Fibroblast of skin of left quadriceps (primary cell): ENCODE measurements around the gene NTSR1.

ENCODE experiments used
- DNase-seq, 2 experiments: peaks; one replicate each; pipeline ENCODE4 v3.0.0-alpha.2; 2013; ENCODE audit warnings: low read depth in 2 of 2

Gene NTSR1

GRCh38 chr20:62707921-62708521 lies 615 bp upstream of the NTSR1 start:
- DNase-seq = no peak

GRCh38 chr20:62709537-62709905 lies 885 bp downstream of the NTSR1 start:
- no peak for DNase-seq

GRCh38 chr20:62710221-62710885 lies 1.7 kb downstream of the NTSR1 start:
- no peak for DNase-seq

- no peak for DNase-seq
These were observed 2.5 kb downstream of the NTSR1 start for GRCh38 chr20:62710886-62711702.

DNA sequence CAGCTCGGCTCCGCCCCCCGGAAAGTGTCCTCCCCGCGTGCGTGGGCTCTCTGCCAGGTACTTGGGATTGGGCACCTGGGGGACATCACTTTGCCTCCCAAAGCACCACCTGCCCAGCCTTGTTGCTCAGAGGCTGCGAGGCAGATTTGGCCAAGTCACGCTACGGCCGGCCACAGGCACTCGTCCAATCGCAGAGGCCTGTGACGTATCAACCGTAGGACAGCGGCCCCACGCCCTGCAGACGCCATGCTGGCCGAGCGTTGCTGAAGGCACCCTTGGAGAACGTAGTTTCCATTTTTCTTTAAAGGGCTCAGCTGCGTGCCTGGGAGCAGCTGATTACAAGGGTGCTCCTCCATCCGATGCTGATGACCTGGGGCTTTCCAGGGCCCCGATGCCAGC lies 3.1 kb downstream of the NTSR1 start:
- DNase-seq = no peak

DNA sequence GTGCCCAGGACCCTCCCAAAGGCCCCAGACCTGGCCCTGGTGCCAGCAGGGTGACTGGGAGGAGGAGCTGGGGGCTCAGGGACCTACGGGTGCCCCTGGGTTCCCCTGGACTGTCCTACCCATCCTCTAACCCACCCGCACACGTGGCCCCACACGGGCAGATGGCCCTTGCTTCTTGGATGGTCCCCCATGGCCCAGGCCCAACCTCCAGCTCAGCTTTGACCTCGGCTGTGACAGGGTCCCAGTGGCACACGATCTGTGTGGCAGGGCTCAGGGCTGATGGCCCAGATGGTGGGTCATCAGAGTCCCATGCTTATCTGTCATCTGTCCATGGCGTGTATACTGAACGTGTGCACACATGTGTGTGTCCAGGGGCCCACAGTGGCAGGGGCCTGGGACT lies 4.0 kb downstream of the NTSR1 start:
- no peak for DNase-seq

GRCh38 chr20:62714006-62714405 lies 5.4 kb downstream of the NTSR1 start:
- DNase-seq = no peak

- no peak for DNase-seq
These were observed 6.2 kb downstream of the NTSR1 start for GRCh38 chr20:62714799-62715198.

- no peak for DNase-seq
These were observed 6.6 kb downstream of the NTSR1 start for GRCh38 chr20:62715201-62715600.

GRCh38 chr20:62716198-62716940 lies 7.7 kb downstream of the NTSR1 start:
- DNase-seq = no peak

DNA sequence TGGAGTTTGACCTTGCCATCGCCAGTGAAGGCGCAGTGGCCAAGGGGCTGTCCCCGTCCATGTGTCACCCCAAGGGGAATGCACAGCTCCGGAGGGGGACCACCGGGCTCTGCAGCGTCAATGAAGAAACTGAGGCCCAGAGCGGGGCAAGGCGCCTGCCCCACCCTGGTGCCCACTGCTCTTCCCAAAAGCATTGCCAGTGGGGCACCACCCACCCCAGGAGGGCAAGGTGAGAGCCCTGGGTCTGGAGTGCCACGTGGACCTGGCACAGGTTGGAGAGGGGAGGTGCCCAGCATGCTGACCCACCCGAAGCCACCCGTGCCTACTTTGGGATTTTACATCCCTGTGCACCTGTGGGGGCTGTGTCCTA lies 8.3 kb downstream of the NTSR1 start:
- no peak for DNase-seq

DNA sequence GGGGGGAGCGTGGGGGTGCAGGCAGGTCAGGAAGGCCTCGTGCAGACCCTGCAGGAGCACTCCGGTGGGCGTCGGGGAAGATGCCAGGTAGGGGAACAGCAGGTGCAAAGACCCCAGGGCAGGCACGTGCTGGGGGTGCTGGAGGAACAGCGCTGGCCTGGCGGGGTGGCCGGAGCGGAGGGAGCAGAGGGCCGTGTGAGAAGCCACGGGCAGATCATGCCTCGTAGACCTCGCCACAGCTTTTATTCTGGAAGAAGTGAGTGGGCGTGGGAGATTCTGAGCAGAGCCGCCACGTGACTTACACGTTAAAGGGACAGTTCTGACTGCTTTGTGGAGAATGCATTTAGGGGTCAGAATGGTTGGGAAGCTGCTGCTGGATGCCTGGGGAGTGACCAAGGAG lies 9.3 kb downstream of the NTSR1 start:
- DNase-seq = no peak

DNA sequence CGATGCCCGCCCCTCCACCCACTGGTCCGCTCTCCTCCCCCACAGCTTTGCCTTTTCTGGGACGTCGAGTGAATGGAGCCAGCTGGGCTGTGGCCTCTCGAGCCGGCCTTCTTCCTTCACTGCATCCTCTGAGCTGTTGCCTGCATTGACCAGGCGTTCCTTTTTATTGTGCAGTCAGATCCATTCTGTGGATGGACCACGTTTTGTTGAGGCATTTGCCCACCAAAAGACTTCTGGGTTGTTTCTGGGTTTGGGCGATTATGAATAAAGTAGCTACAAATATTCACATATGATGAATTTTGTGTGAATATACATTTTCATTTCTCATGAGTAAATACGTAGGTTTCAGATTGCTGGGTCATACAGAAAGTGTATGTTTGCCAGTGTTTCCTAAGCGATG lies 9.9 kb downstream of the NTSR1 start:
- no peak for DNase-seq

DNA sequence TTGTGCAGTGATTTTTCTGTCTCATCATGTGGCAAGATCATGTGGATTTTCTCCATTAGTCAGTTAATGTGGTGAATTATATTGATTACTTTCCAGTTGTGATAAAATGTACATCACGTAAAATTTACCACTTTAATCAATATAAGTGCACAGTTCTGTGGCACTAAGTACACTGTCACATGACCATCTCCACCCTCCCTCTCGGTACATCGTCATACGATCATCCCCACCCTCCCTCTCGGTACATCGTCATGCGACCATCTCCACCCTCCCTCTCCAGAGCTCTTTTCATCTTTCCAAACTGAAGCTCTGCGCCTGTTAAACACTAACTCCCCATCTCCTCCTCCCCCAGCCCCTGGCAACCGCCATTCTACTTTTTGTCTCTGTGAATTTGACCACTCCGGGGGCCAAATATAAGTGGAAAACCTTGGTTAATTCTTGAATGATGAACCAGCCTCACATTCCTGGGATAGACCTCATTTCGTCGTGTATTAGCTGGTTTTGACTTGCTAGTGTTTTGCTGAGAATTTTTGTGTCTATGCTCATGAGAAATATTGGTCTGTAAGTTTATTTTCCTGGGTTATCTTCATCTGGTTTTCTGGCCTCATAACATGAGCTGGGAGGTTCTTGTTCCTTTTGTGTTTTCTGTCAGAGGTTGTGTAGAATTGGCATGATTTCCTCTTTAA lies 10.8 kb downstream of the NTSR1 start:
- DNase-seq = no peak

- DNase-seq = no peak
These were observed 13.1 kb downstream of the NTSR1 start for GRCh38 chr20:62721511-62722370.

GRCh38 chr20:62722627-62723026 lies 14.0 kb downstream of the NTSR1 start:
- no peak for DNase-seq

GRCh38 chr20:62723351-62723750 lies 14.7 kb downstream of the NTSR1 start:
- DNase-seq = no peak

DNA sequence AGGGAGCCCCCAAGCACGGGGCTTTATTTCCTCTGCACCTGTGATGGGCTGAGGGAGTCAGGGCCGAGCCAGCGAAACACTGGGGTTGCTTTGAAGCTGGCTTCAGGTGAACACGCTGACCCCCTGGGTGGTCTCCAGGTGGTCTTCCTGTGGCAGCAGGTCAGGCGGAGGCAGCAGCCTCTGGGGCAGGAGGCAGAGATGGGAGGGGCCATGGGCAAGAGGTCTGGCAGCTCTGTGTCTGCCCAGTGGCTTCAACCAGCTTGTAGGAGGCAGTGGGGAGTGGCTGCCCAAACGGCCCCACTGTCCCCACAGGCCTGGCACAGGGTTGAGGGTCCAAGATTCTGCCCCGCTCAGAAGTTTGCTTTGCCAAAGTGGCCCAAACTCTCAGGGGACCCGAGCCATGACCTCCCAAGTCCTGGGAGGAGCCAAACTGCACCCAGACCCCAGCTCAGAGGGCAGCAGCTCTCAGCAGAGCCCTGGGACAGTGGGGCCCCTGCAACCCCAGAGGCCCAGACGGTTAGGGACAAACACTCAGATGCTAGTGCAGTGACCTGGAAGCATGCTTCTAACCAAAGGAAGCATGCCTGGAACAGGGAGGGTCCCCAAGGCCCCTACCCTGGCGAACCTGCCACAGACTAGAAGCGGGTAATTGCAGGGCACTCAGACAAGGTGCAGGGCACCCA lies 15.3 kb downstream of the NTSR1 start:
- no peak for DNase-seq

- no peak for DNase-seq
These were observed 16.3 kb downstream of the NTSR1 start for GRCh38 chr20:62724692-62725595.
